A673 (cell line): Measurements from ENCODE around the gene CPXM1. TPM values are rescaled to one million over a fixed set of nuclear protein-coding genes. Genes with fewer than 3 reads are reported as not detected.
A peak's percentile ranks its signal among the peaks of the same experiment; 100 is the strongest.

ENCODE experiments used
- BruUV-seq: library from RNA; stranded (reverse); fragments of 400-500 nt; replicated peaks from 2 replicates; lab custom pipeline; 2021; lab: Mats Ljungman, UMichigan
- CTCF ChIA-PET: fragments of 300-600 bp; sonication (Branson Sonifier 250); formaldehyde crosslinking; loops from one replicate; lab custom pipeline; 2022; ENCODE audit warnings: antibody characterized with exemption; lab: Charles Lee
- POLR2A ChIA-PET: fragments of 300-600 bp; sonication (Branson Sonifier 250); formaldehyde crosslinking; loops from one replicate; lab custom pipeline; 2022; ENCODE audit warnings: antibody characterized with exemption; ENCODE audit not compliant: low non-redundant PET; lab: Charles Lee
- DNase-seq: peaks from one replicate; pipeline ENCODE4 v3.0.0-alpha.2; 2015; ENCODE audit warnings: low spot score
- H3K27ac ChIP-seq: fragments of 200-600 bp; sonication (generic); 2 replicates; pipeline ENCODE4 v1.5.1; 2016; ENCODE audit warnings: mixed run types, low read depth, mild to moderate bottlenecking, mixed read lengths, antibody characterized with exemption, low read length; ENCODE audit not compliant: poor library complexity, severe bottlenecking
- H3K27me3 ChIP-seq: fragments of 200-600 bp; sonication (generic); replicated peaks from 2 replicates; pipeline ENCODE4 v1.6.1; 2017; ENCODE audit warnings: mixed run types, low read depth, mild to moderate bottlenecking, mixed read lengths, antibody characterized with exemption, low read length; ENCODE audit not compliant: insufficient read depth, poor library complexity
- H3K36me3 ChIP-seq: fragments of 200-600 bp; sonication (generic); 2 replicates; pipeline ENCODE4 v1.6.1; 2016; ENCODE audit warnings: mixed run types, mild to moderate bottlenecking, mixed read lengths, antibody characterized with exemption, low read length; ENCODE audit not compliant: insufficient read depth, poor library complexity, severe bottlenecking
- H3K4me1 ChIP-seq: fragments of 200-600 bp; sonication (generic); 2 replicates; pipeline ENCODE4 v1.6.1; 2017; ENCODE audit warnings: mixed run types, mild to moderate bottlenecking, mixed read lengths, antibody characterized with exemption, low read length; ENCODE audit not compliant: insufficient read depth, poor library complexity, severe bottlenecking
- H3K4me3 ChIP-seq: fragments of 200-600 bp; sonication (generic); 2 replicates; pipeline ENCODE4 v1.5.1; 2016; ENCODE audit warnings: low read depth, mixed run types, mild to moderate bottlenecking, mixed read lengths, low read length; ENCODE audit not compliant: poor library complexity, severe bottlenecking
- H3K9me3 ChIP-seq: fragments of 200-600 bp; sonication (generic); 2 replicates; pipeline ENCODE4 v1.6.1; 2016; ENCODE audit warnings: mixed run types, low read depth, mild to moderate bottlenecking, mixed read lengths, antibody characterized with exemption, low read length; ENCODE audit not compliant: poor library complexity, severe bottlenecking
- EZH2 ChIP-seq: fragments of 200-600 bp; sonication (generic); IDR thresholded peaks from 2 replicates; pipeline ENCODE4 v1.6.1; 2017; ENCODE audit warnings: borderline replicate concordance, low read depth, mild to moderate bottlenecking, mixed read lengths, antibody characterized with exemption, low read length; ENCODE audit not compliant: poor library complexity, severe bottlenecking
- intact Hi-C: fragments of 100-400 bp; cut with micrococcal nuclease; formaldehyde crosslinking; loops from one replicate; pipeline ENCODE4 v1.10.0; 2022; ENCODE audit not compliant: unreplicated experiment
- total RNA-seq: library from RNA; stranded (reverse); gene quantifications from 2 replicates; pipeline ENCODE4 v1.2.3, GENCODE V29; 2021
- TF ChIP-seq, protein P1 (sequence below): fragments of 300-800, 200-600 bp; sonication (generic); conservative IDR thresholded peaks from 2 replicates; pipeline ENCODE4 v1.5.1; 2017; ENCODE audit warnings: low read depth, mild to moderate bottlenecking, antibody characterized with exemption, low read length, moderate library complexity, mixed read lengths

Gene CPXM1
- total RNA-seq, 1 experiment from 2014 or later, result 3.8 TPM

GRCh38 chr20:2838170-2838797 lies 37.9 kb upstream of the CPXM1 start:
- Histone ChIP-seq H3K4me3 (no peak overlapping the region), H3K36me3 (peaks cover 8% of the 10 kb centered on the region), H3K27ac (no peak overlapping the region), H3K4me1 (peaks cover 15% of the 10 kb centered on the region), H3K27me3 (no peaks in the 10 kb centered on the region), H3K9me3 (no peaks in the 10 kb centered on the region)
- POLR2A ChIA-PET, result no interaction called here
- no peak for DNase-seq
- TF ChIP-seq EZH2, result no peak
- TF ChIP-seq, protein P1, sequence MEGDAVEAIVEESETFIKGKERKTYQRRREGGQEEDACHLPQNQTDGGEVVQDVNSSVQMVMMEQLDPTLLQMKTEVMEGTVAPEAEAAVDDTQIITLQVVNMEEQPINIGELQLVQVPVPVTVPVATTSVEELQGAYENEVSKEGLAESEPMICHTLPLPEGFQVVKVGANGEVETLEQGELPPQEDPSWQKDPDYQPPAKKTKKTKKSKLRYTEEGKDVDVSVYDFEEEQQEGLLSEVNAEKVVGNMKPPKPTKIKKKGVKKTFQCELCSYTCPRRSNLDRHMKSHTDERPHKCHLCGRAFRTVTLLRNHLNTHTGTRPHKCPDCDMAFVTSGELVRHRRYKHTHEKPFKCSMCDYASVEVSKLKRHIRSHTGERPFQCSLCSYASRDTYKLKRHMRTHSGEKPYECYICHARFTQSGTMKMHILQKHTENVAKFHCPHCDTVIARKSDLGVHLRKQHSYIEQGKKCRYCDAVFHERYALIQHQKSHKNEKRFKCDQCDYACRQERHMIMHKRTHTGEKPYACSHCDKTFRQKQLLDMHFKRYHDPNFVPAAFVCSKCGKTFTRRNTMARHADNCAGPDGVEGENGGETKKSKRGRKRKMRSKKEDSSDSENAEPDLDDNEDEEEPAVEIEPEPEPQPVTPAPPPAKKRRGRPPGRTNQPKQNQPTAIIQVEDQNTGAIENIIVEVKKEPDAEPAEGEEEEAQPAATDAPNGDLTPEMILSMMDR, result no peak
- intact Hi-C loops, result no loop called here
- CTCF ChIA-PET, result no interaction called here
- BruUV-seq, result TSS peak; percentile 32

GRCh38 chr20:2837221-2837960 lies 37.0 kb upstream of the CPXM1 start:
- H3K9me3 ChIP-seq, result no peaks in the 10 kb centered on the region
- peaks cover 15% of the 10 kb centered on the region for H3K4me1 ChIP-seq
- no peak overlapping the region for H3K27ac ChIP-seq
- ChIA-PET POLR2A (no interaction called here), CTCF (no interaction called here)
- H3K27me3 ChIP-seq, result no peaks in the 10 kb centered on the region
- no peak for DNase-seq
- peaks cover 8% of the 10 kb centered on the region for H3K36me3 ChIP-seq
- intact Hi-C loops, result no loop called here
- no peak for TF ChIP-seq EZH2
- TF ChIP-seq, protein P1, result no peak
- no peak overlapping the region for H3K4me3 ChIP-seq
- no TSS peak for BruUV-seq

DNA sequence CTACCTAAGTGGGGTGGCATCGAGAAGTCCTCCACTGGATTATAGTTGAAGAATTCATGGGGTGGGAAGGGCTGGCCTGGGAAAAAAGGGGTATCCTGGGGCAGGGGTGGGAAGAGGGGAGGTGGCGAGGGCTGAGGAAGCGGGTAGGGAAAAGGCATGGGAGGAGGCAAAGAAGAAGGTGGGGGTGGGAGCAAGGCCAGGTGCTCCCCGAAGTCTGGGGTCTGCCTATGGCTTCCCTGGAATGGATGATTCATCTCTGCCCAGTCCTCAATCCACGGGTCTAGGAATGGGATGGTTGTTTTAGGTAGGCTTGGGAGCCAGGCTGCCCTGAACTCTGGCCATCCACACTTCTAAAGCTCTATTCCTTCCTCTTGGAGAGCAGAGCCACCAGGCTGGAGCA lies 35.6 kb upstream of the CPXM1 start:
- no peaks in the 10 kb centered on the region for H3K9me3 ChIP-seq
- TF ChIP-seq, protein P1, result no peak
- no peak for TF ChIP-seq EZH2
- no peak overlapping the region for H3K4me3 ChIP-seq
- H3K36me3 ChIP-seq, result peaks cover 8% of the 10 kb centered on the region
- no peak overlapping the region for H3K27ac ChIP-seq
- no peak for DNase-seq
- H3K27me3 ChIP-seq, result no peaks in the 10 kb centered on the region
- no TSS peak for BruUV-seq
- peaks cover 11% of the 10 kb centered on the region for H3K4me1 ChIP-seq
- CTCF ChIA-PET, result no interaction called here
- POLR2A ChIA-PET, result no interaction called here
- intact Hi-C loops, result no loop called here
